ENCODE measurements around the gene IL27RA.

Gene IL27RA

DNA sequence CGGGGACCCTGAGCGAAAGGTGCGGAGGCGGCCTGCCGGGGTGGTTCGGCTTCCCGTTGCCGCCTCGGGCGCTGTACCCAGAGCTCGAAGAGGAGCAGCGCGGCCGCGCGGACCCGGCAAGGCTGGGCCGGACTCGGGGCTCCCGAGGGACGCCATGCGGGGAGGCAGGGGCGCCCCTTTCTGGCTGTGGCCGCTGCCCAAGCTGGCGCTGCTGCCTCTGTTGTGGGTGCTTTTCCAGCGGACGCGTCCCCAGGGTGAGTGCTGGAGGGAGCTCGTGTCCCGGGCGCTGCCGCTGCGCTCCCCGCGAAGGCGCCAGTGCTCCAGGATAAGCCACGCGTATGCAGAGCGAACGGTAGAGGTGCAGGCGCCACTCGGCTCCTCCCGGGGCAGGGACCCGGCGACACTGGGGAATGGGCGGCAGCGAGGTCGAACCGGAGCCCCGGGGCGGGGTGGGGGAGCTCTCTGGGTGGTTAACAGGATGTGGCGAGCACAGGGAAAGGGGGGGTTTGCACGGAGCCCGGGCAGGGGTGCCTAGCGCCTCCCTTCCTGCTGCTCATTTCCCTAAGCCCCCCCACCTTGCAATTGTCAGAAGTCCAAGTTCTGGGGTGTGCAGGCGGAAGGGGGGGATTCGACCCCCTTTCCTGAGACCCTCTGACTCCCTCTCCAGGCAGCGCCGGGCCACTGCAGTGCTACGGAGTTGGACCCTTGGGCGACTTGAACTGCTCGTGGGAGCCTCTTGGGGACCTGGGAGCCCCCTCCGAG lies at the start of gene IL27RA:
Gene IL27RA (plus strand): TSS at position 44 of the 762 bp plus-strand sequence. CDS start 111 bp downstream, at position 155.
- peak; percentile 86 for DNase-seq

DNA sequence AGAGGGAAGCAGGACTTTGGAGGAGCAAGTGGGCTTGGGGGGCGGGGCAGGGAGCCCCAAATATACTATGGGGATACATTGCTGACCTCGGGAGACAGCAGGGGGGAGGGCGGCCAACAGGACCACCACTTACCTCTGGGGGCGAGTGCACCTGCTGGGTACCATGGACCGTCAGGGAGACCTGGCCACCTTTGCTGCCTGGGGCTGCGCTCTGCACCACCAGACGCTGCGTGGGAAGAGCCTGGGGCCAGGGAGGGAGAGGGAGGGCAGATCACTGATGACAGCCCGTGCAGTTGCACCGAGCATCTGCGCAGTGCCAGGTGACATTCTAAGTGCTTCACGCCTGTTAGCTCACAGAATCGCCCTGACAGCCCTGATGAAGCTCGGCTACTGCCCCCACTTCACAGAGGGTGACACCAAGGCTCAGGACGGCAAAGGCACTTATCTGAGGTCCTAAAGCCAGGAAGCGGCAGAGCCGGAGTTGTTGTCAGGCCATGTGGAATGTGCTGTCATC lies 49.5 kb upstream of the IL27RA start:
- DNase-seq, result no peak

DNA sequence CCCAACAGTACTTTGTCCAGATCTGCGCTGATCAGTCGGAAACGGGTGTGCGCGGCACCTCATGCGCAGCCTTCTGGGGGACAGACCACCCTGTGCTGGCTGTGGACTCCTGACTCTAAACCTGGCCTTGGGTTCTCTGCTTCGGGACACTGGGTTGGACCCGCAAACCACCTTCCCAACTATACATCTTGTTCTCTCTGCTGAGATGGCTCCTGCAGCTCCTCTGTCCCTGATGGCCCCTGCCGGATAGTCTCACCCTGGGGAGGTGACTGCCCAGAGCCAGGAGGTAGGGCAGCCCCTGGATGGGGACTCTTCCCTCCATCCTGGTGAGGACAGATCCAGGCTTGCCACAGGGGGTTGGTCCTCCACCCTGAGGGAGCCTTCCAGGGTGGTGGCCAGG lies 48.8 kb upstream of the IL27RA start:
- no peak for DNase-seq

DNA sequence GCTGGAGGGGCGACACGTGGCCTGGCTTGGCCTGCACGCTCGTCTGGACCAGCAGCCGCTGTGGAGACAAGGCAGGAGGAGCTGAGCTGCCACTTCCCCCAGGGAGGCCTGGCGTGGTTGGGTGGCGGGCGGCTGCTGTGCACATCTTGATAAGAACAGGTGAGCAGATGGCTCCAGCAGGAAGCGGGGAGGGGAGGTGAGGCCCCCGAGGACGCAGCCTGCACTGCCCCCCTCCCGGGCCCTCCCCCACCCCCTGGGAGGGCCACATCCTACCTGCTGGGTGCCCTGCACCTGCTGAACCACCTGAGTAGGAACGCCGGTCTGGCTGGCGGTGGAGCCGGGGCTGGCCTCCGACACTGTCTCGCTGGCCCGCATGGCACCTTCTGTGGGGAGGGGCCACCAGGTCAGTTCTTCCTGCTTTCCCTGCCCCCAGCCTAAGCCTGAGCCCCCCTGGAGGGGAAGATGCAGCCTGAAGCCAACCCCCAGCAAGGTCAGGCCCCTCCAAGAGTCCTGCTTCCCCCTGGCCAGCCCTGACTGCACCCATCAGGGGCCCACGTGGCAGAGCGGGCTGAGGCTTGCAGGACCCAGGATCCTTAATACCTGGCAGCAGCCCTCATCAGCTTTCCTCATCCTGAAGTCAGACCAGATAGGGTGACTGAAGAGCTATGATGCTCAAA lies 48.2 kb upstream of the IL27RA start:
- DNase-seq, result peak; percentile 52

DNA sequence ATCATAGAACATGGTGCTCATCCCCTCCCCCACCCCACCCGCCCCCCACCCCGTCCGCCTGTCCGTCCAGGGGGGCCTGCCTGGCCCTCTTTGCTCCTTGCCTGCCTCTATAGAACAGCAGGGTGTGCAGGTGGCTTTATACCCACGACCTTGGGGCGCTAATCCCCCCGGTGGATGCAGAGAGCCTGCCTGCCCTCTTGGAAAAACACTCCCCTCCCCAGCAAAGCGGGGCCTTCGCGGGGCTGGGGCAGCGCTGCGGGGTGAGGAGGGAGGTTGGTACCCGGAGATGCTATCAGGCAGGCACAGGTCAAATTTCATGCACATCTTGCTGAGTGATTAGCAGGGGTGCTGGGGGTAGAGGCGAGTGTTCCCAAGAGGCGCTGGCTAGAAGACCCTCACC lies 47.4 kb upstream of the IL27RA start:
- no peak for DNase-seq

DNA sequence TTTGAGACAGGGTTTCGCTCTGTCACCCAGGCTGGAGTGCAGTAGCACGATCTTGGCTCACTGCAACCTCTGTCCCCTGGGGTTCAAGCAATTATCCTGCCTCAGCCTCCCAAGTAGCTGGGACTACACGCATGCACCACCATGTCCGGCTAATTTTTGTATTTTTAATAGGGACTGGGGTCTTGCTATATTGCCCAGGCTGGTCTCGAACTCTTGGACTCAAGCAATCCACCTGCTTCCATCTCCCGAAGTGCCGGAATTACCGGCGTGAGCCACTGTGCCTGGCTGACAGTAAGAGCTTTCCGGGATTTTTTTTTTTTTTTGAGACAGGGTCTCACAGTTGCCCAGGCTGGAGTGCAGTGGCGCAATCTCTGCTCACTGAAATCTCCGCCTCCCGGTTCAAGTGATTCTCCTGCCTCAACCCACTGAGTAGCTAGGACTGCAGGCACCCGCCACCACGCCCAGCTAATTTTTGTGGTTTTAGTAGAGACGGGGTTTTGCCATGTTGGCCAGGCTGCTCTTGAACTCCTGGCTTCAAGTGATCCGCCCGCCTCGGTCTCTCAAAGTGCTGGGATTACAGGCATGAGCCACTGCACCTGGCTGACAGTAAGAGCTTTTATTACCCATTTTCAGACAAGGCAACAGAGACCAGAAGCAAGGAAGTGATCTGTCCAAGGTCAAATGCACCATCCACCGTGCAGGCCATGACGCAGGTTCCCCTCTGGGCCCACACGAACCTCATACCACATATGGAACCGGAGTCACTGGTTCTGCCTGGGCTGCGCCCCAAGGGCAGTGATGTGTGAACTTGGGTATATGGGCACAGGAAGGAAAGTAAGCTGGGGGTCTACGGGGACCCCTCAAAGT lies 46.5 kb upstream of the IL27RA start:
- peak; percentile 46 for DNase-seq

DNA sequence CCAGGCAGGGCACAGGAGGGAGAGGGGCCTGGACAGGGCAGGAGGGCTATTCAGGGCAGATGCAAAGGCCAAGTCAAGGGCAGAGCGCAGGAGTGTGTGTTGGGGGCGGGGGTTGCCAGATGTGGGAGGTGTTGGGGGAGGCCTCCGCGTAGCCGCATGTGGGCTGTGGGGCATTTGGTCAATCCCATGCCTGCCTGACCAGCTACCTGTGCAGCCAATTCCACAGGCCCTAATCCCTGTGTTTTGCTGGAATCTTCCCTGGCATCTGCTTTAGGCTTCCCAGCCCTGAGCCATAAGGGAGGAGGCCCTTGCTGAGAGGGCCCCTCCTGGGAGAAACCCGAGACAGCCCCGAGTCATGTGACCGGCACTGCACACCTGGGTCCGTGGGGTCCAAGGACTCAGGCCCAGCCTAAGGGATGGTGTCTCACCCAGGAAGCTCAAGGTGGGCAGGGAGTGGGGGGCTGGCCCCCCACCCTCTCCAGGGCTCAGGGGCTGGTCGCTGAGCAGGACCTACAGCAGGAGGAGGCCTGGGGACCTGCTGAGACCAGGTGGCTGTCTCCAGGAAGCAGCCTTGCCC lies 45.7 kb upstream of the IL27RA start:
- DNase-seq, result no peak

DNA sequence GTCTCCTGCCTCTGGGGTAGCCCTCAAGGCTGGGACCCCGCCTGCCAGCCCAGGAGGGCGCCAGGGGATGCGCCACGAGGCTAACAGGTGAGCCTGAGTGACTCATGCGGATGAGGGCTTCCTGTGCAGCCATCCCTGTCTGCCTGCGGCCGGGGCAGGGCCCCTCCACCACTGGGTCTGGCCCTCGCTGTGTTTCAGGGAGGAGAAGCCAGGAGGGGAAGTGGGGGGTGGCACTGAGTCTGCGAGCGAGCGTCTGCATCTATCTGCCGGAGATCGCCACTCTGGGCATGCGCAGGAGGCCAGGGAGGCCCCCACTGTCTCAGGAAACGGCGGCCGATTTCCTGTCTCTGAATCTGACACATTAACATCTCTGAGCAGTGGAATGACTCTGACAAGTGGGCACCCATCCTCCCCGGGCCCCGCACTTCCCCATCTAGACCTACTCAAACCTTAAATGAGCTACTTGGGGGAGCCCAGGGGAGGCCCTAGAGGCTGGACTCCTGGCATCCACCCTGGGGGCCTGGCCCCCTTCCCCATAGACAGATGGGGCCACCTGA lies 45.1 kb upstream of the IL27RA start:
- peak; percentile 98 for DNase-seq

DNA sequence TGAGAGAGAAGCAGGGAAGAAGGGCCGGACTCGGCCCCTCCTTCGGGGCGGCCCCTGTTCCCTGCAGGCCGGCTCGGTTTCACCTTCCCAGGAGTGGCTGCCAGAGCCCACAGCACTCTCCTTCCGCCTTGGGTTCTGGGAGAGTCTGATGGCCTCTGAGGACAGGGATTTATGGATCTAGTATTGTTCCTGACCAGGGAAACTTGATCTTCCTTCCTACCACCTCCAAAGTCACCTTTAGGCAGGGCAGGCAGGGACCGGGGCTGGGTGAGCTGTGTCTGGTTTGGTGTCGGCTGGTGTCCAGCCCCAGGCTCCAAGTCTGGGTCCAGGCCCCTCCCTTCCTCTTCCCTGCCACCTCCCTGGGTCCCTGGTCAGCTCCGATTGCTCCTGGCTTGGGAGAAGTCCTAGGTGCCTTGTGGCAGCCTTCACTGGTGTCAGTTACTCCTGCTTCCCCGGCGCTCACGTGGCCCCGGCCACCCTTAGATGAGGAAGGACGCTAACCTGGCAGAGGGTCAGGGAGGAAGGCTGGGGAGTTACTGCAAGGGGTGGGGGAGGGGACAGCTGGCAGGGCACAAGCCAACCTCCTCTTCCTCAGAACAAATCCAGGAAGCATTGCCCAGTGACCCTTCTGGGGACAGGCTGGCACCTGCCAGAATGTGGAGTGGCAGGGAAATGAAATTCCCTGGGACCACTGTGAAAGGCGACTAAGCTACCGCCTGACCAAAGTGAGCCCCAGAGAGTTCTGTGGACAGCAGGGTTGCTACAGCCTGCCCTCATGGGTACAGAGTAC lies 44.3 kb upstream of the IL27RA start:
- no peak for DNase-seq

DNA sequence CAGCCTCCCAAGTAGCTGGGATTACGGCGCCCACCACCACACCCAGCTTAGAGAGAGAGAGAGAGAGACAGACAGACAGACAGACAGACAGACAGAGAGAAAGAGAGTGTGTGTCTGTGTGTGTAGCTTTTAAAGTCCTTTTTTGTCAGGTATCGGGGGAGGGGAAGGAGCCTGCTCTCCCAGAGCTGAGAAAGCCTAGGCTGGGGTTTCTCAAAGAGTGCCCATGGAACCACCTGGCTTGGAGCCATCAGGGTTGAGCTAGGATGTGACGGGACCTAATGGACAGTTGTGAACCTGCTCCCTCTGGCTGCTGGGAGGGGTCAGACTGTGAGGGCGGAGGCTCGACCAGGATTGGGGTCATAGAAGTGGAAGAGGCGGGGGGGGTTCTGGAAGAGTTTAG lies 42.1 kb upstream of the IL27RA start:
- DNase-seq, result no peak

DNA sequence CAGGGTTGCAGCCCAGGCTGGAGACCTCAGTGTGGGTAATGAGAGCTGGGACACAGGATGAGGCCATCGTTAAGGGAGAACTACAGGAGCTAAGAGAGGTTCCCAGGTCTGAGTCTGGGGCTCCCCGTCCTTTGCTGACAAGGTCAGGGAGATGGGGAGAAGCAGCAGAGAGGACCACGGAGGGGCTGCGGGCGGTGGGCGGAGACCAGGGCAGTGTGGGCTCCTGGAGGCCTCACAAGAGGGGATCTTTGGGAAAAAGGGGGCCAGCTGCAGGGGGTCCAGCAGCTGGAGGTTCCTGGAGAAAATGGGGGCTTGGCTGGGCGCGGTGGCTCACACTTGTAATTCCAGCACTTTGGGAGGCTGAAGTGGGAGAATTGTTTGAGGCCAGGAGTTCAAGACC lies 41.5 kb upstream of the IL27RA start:
- no peak for DNase-seq

DNA sequence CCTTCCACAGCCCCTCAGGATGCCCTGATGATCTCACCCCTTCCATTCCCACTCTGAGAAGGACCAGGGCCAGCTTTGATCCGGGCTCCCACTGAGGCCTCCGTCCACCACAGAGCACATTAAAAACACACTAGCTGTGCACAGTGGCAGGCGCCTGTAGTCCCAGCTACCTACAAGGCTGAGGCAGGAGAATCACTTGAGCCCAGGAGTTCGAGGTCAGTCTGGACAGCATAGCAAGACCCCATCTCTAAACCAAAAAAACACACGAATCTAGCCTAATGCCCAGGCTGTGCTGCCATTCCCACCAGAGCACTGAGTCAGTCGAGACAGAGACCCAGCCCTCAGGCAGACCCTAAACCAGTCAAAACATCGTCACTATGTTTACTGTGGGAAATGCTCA lies 39.5 kb upstream of the IL27RA start:
- no peak for DNase-seq

DNA sequence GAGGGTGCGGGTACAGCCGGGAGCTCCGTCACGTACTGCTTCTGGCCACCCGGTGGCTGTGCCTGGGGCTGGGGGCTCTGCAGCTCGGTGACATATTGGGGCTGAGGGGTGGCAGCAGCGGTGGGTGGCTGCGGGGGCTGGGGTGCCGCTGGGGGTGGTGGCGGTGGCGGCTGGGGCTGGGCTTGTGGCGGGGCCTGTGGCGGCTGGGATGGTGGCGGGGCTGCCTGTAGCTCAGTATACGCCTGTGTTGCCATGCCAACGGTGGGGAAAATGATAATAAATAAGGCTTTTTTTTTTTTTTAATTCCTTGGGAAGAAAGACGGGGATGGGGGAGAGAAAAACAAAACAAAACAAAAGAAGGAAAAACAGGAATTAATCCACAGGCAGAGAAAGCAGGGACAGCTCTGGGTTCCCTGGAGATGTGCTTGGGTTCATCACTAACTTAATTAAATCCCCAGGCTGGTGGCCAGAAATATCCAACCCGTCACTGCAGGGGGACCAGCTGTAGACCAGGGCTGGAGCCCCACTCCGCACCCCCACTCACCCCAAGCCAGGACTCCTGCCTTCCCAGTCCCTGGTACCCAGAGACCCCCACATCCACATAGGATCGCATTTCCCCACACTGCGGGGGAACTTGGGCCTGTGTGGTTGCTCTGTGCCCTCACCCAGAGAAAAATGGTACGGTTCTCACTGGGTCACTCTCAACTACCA lies 37.8 kb upstream of the IL27RA start:
- no peak for DNase-seq

DNA sequence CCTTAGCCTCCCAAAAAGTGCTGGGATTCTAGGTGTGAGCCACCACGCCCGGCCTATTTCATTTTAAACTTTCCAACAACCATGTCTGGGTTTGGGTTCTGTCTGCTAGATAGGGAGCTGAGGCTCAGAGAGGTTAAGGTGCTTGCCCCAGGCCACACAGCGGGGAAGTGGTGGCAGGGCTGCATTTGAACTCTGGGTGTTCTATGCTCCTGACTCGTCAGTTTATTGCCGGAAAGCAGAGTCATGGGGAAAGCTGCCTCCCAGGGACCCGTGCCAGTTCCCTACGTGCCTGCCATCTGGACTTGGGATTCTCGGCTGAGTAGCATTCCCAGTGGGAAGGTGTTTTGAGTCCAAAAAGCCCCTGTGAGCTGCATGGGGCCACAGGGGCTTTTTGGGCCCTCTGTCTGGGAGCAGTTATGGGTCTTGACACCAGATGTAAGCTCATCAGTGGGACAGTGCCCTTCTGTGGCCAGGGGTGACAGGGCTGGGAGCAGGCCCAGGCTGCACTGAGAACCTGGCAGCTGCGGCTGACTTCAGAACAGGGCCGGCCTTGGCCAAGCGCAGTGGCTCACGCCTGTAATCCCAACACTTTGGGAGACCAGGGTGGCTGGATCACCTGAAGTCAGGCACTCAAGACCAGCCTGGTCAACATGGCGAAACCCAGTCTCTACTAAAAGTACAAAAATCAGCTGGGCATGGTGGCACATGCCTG lies 36.4 kb upstream of the IL27RA start:
- no peak for DNase-seq

DNA sequence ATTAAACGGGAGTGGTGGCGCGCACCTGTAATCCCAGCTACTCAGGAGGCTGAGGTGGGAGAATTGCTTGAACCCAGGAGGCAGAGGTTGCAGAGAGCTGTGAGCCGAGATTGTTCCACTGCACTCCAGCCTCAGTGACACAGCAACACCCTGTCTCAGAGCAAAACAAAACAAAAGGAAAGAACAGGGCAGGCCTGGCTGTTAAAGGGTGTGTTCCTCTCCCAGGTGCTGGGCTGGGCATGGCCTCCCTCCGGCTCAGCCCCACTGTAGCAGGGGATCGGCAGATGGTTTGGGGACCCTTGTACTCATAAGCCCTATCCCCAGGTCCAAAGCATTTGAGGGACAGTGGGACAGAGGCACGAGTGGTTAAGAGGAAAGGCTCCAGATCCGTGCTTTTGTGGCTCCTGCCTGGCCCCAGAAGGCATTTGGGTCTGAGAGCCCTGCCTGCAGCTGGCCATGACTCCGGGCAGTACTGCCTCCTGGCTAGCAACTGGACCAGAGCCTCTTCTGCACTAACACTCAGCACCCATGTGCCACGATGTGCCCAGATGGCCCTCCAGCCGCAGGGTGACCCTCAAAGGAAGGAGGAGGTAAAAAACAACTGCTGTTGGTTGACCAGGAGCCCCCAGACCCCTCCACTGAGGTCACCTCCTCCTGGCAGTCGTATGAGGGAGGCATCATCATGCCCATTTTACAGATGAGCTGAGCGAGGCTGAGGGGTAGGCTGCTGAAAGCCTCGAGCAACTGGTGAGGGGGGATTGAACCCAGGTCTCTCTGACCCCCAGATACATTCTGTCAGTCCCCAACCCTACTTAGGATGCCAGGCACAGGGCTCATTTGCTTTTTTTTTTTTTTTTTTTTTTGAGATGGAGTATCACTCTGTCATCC lies 35.4 kb upstream of the IL27RA start:
- DNase-seq, result no peak

DNA sequence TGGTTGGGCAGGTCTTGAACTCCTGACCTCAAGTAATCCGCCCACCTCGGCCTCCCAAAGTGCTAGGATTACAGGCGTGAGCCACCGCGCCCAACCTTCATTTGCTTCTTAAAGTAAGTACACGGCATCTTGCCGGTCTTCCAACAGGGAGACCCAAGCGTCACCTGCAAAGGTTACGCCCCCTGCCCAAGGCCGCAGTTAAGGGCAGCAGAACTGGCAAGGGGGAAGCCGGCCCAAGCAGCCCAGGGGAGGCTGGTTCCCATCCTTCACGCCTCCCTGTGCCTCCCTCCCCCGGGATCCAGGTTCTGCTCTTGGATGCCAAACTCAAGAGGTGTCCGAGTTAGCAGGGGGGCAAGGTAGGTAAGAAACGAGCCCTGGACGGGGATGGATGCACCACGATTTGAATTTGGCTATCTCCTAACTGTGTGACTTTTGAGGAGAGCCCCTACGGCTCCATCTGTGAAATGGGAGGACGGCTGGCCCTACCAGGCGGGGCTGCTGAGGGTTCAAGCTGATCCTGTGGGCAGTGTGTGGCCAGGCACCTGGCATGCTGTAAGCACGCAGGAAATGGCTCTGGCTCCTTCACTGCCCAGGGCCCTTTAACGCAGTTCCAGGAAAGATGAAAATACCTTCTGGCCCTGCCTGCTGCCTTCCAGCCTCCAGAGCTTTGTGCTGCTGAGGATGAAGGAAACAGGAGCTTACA lies 34.5 kb upstream of the IL27RA start:
- no peak for DNase-seq

DNA sequence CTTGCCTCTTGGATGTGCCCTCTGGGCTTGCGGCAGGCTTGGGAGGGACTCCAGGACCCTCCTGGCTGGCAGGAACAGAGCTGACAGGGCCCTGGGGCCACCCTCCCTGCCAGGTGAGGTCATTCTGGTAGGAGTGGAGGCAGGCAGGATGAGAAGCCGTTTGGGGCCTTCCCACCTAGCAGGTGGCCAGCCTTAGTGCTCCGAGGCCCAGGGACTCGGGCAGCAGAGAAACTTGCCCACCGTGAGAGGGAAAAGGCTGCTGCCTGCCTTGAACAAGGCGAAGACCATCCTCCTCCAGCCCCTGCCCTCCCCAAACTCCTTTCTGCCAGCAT lies 34.0 kb upstream of the IL27RA start:
- no peak for DNase-seq

DNA sequence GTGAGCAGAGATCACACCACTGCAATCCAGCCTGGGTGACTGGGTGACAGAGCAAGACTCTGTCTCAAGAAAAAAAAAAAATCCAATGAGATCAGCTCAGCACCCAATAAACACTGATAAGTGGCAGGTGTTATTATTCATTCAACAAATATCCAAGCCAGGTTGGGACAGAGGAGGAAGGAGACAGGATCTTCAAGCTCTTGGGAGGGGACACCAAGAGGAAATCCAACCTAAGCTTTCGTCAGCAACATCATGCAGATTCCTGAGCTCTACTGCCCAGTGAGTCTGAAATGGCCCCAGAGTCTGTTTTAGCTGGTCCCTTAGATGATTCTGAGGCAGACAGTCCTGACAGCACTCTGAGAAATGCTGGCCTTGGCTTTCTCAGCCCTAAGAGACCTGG lies 33.1 kb upstream of the IL27RA start:
- no peak for DNase-seq

DNA sequence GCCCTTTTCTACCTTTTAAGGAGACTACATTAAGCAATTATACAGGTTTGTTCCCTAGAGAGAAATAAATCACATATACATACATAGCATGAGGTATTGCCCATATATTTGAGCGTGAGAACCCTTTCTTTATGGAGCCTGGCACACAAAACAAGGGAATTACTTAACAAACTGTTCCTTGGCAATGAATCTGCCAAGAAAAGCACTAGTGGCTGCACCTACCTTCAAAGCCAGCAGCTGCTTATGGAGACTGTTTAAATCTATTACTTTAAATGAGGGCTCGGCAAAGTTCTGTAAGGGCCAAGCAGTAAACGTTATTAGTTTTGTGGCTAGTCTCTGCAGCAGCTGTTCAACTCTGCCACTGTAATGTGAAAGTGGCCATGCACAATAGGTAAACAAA lies 32.5 kb upstream of the IL27RA start:
- DNase-seq, result no peak

All from CD4-positive, alpha-beta T cell treated with Interleukin-21 for 1 hour (primary cell).